ENCODE data around the gene LHFPL6.

GRCh38 chr13:39462906-39463305, 140.1 kb downstream of the LHFPL6 start:
- no peak for TF ChIP-seq POLR2A (IDR thresholded peaks at IDR 0.05; ENCODE audit: low read depth, low read length)
- TF ChIP-seq EP300 (IDR thresholded peaks at IDR 0.05; ENCODE audit: borderline replicate concordance in 1 of 2, control insufficient read depth in 1 of 2, low read depth in 2 of 2, low read length in 2 of 2): no peak
- TF ChIP-seq GABPA (IDR thresholded peaks at IDR 0.05; ENCODE audit: low read depth): no peak
- TF ChIP-seq ELK1 (IDR thresholded peaks at IDR 0.05; ENCODE audit: low read depth, low read length): no peak
- no peak for TF ChIP-seq LARP7 (IDR thresholded peaks at IDR 0.05)
- no peak for TF ChIP-seq CTCF (IDR thresholded peaks at IDR 0.05 in 2 of 3, conservative IDR thresholded peaks at IDR 0.05 in 1 of 3; ENCODE audit: control insufficient read depth in 2 of 3, extremely low read depth in 1 of 3, insufficient read depth in 1 of 3, low read depth in 3 of 3, low read length in 3 of 3)
- no peak for TF ChIP-seq CHD4 (IDR thresholded peaks at IDR 0.05)
- TF ChIP-seq, protein P1, sequence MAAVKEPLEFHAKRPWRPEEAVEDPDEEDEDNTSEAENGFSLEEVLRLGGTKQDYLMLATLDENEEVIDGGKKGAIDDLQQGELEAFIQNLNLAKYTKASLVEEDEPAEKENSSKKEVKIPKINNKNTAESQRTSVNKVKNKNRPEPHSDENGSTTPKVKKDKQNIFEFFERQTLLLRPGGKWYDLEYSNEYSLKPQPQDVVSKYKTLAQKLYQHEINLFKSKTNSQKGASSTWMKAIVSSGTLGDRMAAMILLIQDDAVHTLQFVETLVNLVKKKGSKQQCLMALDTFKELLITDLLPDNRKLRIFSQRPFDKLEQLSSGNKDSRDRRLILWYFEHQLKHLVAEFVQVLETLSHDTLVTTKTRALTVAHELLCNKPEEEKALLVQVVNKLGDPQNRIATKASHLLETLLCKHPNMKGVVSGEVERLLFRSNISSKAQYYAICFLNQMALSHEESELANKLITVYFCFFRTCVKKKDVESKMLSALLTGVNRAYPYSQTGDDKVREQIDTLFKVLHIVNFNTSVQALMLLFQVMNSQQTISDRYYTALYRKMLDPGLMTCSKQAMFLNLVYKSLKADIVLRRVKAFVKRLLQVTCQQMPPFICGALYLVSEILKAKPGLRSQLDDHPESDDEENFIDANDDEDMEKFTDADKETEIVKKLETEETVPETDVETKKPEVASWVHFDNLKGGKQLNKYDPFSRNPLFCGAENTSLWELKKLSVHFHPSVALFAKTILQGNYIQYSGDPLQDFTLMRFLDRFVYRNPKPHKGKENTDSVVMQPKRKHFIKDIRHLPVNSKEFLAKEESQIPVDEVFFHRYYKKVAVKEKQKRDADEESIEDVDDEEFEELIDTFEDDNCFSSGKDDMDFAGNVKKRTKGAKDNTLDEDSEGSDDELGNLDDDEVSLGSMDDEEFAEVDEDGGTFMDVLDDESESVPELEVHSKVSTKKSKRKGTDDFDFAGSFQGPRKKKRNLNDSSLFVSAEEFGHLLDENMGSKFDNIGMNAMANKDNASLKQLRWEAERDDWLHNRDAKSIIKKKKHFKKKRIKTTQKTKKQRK (IDR thresholded peaks at IDR 0.05; ENCODE audit: low read depth, low read length): no peak
- TF ChIP-seq KAT2A (conservative IDR thresholded peaks at IDR 0.05; ENCODE audit: control insufficient read depth, low read depth, low read length): no peak
- no peak for TF ChIP-seq ASH2L (IDR thresholded peaks at IDR 0.05; ENCODE audit: borderline replicate concordance, low read depth)
- TF ChIP-seq ZBED1 (IDR thresholded peaks at IDR 0.05; ENCODE audit: borderline replicate concordance): no peak
- TF ChIP-seq PML (IDR thresholded peaks at IDR 0.05; ENCODE audit: low read length): no peak
- no peak for TF ChIP-seq POLR2AphosphoS5 (IDR thresholded peaks at IDR 0.05; ENCODE audit: low read length)
- TF ChIP-seq RELA (IDR thresholded peaks at IDR 0.05; ENCODE audit: borderline replicate concordance, partially characterized antibody): no peak
